WTC11 (cell line): Measurements from ENCODE around the gene UQCC3. TPM values are rescaled to one million over a fixed set of nuclear protein-coding genes. Genes with fewer than 3 reads are reported as not detected.
"Not testable (repeated sequence)": the region's sequence is repeated elsewhere in the genome, so short reads cannot be mapped to it uniquely, and the experiment has no call there.

Source experiments
- ATAC-seq: fragments of 200-7000 bp; cut with Tn5 transposase; 2 replicates; pipeline ENCODE4 v1.10.0; 2021; ENCODE audit warnings: mild to moderate bottlenecking, moderate library complexity
- CTCF ChIA-PET: fragments of 300-600 bp; sonication (Branson Sonifier 250); formaldehyde crosslinking; loops from one replicate; lab custom pipeline; 2021; ENCODE audit warnings: antibody characterized with exemption; lab: Charles Lee
- POLR2A ChIA-PET: fragments of 350-600 bp; sonication (Branson Sonifier 250); formaldehyde crosslinking; loops from one replicate; lab custom pipeline; 2021; ENCODE audit warnings: antibody characterized with exemption; lab: Charles Lee
- DNase-seq: peaks from one replicate; pipeline ENCODE4 v3.0.0; 2021; ENCODE audit warnings: low spot score
- H3K27ac Mint-ChIP-seq: 2 replicates; pipeline ENCODE4 v1.8.0; 2021; ENCODE audit warnings: mixed read lengths
- H3K27me3 Mint-ChIP-seq: 2 replicates; pipeline ENCODE4 v1.8.0; 2021; ENCODE audit warnings: low read depth, mild to moderate bottlenecking, moderate library complexity, mixed read lengths
- H3K36me3 Mint-ChIP-seq: 2 replicates; pipeline ENCODE4 v1.8.0; 2021; ENCODE audit warnings: mixed read lengths
- H3K4me1 Mint-ChIP-seq: 2 replicates; pipeline ENCODE4 v1.8.0; 2022; ENCODE audit warnings: mixed read lengths
- H3K4me3 Mint-ChIP-seq: 2 replicates; pipeline ENCODE4 v1.8.0; 2021; ENCODE audit warnings: mild to moderate bottlenecking, moderate library complexity, mixed read lengths
- H3K9me3 Mint-ChIP-seq: 2 replicates; pipeline ENCODE4 v1.8.0; 2021; ENCODE audit warnings: mixed read lengths
- EMX1 ChIP-seq: fragments of 250-450 bp; sonication (Bioruptor Pico); IDR thresholded peaks from 2 replicates; pipeline ENCODE4 v1.8.0; 2021; ENCODE audit warnings: mild to moderate bottlenecking
- NFYB ChIP-seq: sonication (generic); formaldehyde crosslinking; conservative IDR thresholded peaks from 2 replicates; pipeline ENCODE4 v1.8.0; 2022; ENCODE audit warnings: low read depth, missing genetic modification reagents
- ZNF138 ChIP-seq: sonication (generic); formaldehyde crosslinking; conservative IDR thresholded peaks from 2 replicates; pipeline ENCODE4 v1.8.1; 2022; ENCODE audit warnings: mild to moderate bottlenecking, moderate library complexity, missing genetic modification reagents
- total RNA-seq: library from RNA; stranded (reverse); gene quantifications from 3 replicates; pipeline ENCODE4 v1.2.3, GENCODE V29; 2021
- TF ChIP-seq, protein P1 (sequence below): sonication (generic); formaldehyde crosslinking; IDR thresholded peaks from 2 replicates; pipeline ENCODE4 v1.8.1; 2022; ENCODE audit warnings: mild to moderate bottlenecking, moderate library complexity, missing genetic modification reagents
- TF ChIP-seq, protein P2 (sequence below): sonication (generic); formaldehyde crosslinking; IDR thresholded peaks from 2 replicates; pipeline ENCODE4 v1.8.1; 2022; ENCODE audit warnings: mild to moderate bottlenecking, missing genetic modification reagents, moderate library complexity, borderline replicate concordance
- TF ChIP-seq, protein P3 (sequence below): sonication (generic); formaldehyde crosslinking; conservative IDR thresholded peaks from 2 replicates; pipeline ENCODE4 v1.8.1; 2023; ENCODE audit warnings: mild to moderate bottlenecking, low read depth, missing genetic modification reagents, moderate library complexity
- TF ChIP-seq, protein P4 (sequence below): sonication (generic); formaldehyde crosslinking; IDR thresholded peaks from 2 replicates; pipeline ENCODE4 v1.8.0; 2023; ENCODE audit warnings: missing genetic modification reagents
- TF ChIP-seq, protein P5 (sequence below): sonication (generic); formaldehyde crosslinking; IDR thresholded peaks from 2 replicates; pipeline ENCODE4 v1.8.1; 2023; ENCODE audit warnings: mild to moderate bottlenecking, missing genetic modification reagents
- TF ChIP-seq, protein P6 (sequence below): fragments of 250-450 bp; sonication (Bioruptor Pico); IDR thresholded peaks from 2 replicates; pipeline ENCODE4 v1.9.0; 2021; ENCODE audit warnings: mild to moderate bottlenecking

UQCC3 gene
- total RNA-seq, 1 experiment from 2014 or later, result 18.1 TPM

DNA sequence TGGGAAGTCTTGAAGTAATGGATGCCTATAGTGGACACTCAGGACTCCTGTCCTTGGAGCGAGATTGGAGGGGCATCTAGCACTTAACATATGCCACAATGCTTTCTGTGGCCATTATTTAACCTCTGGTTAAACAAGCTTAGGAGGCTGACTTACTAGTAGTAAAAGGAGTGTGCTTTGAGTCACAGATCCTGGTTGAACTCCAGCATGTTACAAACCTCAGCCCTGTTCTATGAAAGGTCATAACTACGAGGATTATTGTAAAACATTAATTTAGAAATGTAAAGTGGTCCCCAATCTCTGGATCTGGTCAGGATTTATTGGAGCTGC is 1.7 kb downstream of the UQCC3 start (continued):
- TF ChIP-seq EMX1, result no peak
- TF ChIP-seq, protein P1, sequence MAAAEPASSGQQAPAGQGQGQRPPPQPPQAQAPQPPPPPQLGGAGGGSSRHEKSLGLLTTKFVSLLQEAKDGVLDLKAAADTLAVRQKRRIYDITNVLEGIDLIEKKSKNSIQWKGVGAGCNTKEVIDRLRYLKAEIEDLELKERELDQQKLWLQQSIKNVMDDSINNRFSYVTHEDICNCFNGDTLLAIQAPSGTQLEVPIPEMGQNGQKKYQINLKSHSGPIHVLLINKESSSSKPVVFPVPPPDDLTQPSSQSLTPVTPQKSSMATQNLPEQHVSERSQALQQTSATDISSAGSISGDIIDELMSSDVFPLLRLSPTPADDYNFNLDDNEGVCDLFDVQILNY (CRISPR knock-in tag), result no peak
- TF ChIP-seq, all 79 proteins: peak for 0

DNA sequence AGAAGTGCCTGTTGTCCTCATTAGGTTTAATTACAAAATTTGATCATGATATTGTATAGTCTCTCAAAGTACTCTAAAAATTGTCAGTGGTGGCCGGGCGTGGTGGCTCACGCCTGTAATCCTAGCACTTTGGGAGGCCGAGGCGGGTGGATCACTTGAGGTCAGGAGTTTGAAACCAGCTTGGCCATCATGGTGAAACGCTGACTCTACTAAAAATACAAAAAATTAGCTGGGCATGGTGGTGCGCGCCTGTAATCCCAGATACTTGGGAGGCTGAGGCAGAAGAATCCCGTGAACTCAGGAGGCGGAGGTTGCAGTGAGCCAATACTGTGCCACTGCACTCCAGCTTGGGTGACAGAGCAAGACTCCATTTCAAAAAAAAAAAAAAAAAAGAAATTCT is 3.9 kb downstream of the UQCC3 start:
- ChIA-PET POLR2A (interaction anchor here (1.3 to 3.5 kb wide), 2 partner anchors 8 to 10 kb away, joined by 4 to 10 read pairs; partner anchors contain the start of genes C11orf98 and CSKMT), CTCF (interaction anchor here (0.6 to 1.0 kb wide), 2 partner anchors 22 to 94 kb away, joined by 3 to 5 read pairs; partner anchors contain the start of gene INTS5)

DNA sequence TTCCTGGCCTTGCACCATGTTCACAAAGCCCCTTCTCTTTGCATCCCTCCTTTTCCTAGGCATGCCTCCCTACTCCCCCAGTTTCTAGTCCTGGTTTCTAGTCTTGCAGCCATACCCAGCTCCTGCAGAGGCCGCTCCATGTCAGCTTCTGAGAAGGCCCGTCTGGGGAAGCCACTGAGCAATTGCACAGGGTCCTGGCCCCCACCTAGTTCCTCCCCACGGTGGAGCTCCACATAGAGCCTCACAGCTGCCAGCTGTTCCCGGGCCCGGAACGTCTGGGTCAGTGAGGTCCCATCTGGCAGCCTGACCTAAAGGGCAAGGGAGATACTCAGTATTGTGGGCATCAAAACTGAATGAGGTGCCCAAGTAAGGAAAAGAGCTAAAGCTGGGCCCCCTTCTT is 5.2 kb downstream of the UQCC3 start:
- POLR2A ChIA-PET, result interaction anchor here (0.5 to 1.8 kb wide), 4 partner anchors 9 to 55 kb away, joined by 3 to 8 read pairs (median 4); partner anchors contain the start of genes B3GAT3, C11orf98 and CSKMT
- no peaks in the 10 kb centered on the region for H3K27me3 Mint-ChIP-seq
- H3K4me3 Mint-ChIP-seq, result peak overlapping the region; percentile 87
- ATAC-seq, result no peak
- DNase-seq, result peak; percentile 31
- peaks cover 38% of the 10 kb centered on the region for H3K36me3 Mint-ChIP-seq
- CTCF ChIA-PET, result interaction anchor here (0.9 to 1.7 kb wide), 9 partner anchors 12 to 252 kb away, joined by 3 to 10 read pairs (median 5); partner anchors contain the start of genes BSCL2, C11orf98, CSKMT and GNG3
- TF ChIP-seq, protein P2, sequence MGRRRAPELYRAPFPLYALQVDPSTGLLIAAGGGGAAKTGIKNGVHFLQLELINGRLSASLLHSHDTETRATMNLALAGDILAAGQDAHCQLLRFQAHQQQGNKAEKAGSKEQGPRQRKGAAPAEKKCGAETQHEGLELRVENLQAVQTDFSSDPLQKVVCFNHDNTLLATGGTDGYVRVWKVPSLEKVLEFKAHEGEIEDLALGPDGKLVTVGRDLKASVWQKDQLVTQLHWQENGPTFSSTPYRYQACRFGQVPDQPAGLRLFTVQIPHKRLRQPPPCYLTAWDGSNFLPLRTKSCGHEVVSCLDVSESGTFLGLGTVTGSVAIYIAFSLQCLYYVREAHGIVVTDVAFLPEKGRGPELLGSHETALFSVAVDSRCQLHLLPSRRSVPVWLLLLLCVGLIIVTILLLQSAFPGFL (CRISPR knock-in tag), result no peak
- TF ChIP-seq, protein P3, sequence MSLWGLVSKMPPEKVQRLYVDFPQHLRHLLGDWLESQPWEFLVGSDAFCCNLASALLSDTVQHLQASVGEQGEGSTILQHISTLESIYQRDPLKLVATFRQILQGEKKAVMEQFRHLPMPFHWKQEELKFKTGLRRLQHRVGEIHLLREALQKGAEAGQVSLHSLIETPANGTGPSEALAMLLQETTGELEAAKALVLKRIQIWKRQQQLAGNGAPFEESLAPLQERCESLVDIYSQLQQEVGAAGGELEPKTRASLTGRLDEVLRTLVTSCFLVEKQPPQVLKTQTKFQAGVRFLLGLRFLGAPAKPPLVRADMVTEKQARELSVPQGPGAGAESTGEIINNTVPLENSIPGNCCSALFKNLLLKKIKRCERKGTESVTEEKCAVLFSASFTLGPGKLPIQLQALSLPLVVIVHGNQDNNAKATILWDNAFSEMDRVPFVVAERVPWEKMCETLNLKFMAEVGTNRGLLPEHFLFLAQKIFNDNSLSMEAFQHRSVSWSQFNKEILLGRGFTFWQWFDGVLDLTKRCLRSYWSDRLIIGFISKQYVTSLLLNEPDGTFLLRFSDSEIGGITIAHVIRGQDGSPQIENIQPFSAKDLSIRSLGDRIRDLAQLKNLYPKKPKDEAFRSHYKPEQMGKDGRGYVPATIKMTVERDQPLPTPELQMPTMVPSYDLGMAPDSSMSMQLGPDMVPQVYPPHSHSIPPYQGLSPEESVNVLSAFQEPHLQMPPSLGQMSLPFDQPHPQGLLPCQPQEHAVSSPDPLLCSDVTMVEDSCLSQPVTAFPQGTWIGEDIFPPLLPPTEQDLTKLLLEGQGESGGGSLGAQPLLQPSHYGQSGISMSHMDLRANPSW (CRISPR knock-in tag), result no peak
- TF ChIP-seq, protein P4, sequence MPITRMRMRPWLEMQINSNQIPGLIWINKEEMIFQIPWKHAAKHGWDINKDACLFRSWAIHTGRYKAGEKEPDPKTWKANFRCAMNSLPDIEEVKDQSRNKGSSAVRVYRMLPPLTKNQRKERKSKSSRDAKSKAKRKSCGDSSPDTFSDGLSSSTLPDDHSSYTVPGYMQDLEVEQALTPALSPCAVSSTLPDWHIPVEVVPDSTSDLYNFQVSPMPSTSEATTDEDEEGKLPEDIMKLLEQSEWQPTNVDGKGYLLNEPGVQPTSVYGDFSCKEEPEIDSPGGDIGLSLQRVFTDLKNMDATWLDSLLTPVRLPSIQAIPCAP (CRISPR knock-in tag), result no peak
- TF ChIP-seq NFYB, result no peak
- TF ChIP-seq, protein P5, sequence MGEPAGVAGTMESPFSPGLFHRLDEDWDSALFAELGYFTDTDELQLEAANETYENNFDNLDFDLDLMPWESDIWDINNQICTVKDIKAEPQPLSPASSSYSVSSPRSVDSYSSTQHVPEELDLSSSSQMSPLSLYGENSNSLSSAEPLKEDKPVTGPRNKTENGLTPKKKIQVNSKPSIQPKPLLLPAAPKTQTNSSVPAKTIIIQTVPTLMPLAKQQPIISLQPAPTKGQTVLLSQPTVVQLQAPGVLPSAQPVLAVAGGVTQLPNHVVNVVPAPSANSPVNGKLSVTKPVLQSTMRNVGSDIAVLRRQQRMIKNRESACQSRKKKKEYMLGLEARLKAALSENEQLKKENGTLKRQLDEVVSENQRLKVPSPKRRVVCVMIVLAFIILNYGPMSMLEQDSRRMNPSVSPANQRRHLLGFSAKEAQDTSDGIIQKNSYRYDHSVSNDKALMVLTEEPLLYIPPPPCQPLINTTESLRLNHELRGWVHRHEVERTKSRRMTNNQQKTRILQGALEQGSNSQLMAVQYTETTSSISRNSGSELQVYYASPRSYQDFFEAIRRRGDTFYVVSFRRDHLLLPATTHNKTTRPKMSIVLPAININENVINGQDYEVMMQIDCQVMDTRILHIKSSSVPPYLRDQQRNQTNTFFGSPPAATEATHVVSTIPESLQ (CRISPR knock-in tag), result no peak
- TF ChIP-seq, protein P6, sequence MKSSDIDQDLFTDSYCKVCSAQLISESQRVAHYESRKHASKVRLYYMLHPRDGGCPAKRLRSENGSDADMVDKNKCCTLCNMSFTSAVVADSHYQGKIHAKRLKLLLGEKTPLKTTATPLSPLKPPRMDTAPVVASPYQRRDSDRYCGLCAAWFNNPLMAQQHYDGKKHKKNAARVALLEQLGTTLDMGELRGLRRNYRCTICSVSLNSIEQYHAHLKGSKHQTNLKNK (CRISPR knock-in tag), result no peak
- H3K4me1 Mint-ChIP-seq, result peaks cover 29% of the 10 kb centered on the region
- H3K27ac Mint-ChIP-seq, result peak overlapping the region; percentile 48; the same call in 1 of the 2 replicates
- no peaks in the 10 kb centered on the region for H3K9me3 Mint-ChIP-seq

More for the DNA sequence above, 3.9 kb downstream of the UQCC3 start:
- H3K9me3 Mint-ChIP-seq, H3K27ac Mint-ChIP-seq, H3K4me3 Mint-ChIP-seq, ATAC-seq, H3K27me3 Mint-ChIP-seq, DNase-seq: not testable (repeated sequence)
- peaks cover 38% of the 10 kb centered on the region for H3K36me3 Mint-ChIP-seq
- H3K4me1 Mint-ChIP-seq, result peaks cover 26% of the 10 kb centered on the region

DNA sequence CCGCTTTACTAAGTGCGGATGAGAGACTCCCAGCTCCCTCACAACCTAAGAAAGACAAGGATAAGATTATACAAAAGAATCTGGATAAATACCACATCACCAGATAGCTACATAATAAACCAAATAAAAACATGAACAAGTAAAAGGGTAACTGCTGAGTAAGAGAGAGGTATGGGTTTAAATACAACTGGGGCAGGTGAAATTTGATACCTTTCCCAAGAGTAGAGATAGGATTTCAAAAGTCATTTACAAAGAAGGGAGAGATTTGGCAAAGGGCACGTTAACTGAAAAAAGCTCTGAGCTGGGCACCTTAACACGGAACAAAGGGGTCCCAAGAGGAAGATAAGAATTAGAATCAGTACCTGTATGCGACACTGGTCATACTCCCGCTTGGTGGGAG is 5.7 kb downstream of the UQCC3 start:
- H3K4me3 Mint-ChIP-seq, result peak overlapping the region; percentile 87
- H3K9me3 Mint-ChIP-seq, result no peaks in the 10 kb centered on the region
- peaks cover 29% of the 10 kb centered on the region for H3K4me1 Mint-ChIP-seq
- no peak for ATAC-seq
- H3K27me3 Mint-ChIP-seq, result no peaks in the 10 kb centered on the region
- peaks cover 37% of the 10 kb centered on the region for H3K36me3 Mint-ChIP-seq
- ChIA-PET POLR2A (interaction anchor here (1.0 to 1.8 kb wide), 2 partner anchors 12 to 56 kb away, joined by 3 to 8 read pairs; partner anchors contain the start of genes B3GAT3, C11orf98 and CSKMT), CTCF (interaction anchor here (0.9 to 1.7 kb wide), 9 partner anchors 12 to 252 kb away, joined by 3 to 10 read pairs (median 5); partner anchors contain the start of genes BSCL2, C11orf98, CSKMT and GNG3)
- no peak for DNase-seq
- no peak for TF ChIP-seq ZNF138 (CRISPR knock-in tag)
- peak overlapping the region; percentile 48; the same call in 1 of the 2 replicates for H3K27ac Mint-ChIP-seq
